Measurements from ENCODE around the gene EXOC2. TPM values are rescaled to one million over a fixed set of nuclear protein-coding genes. Genes with fewer than 3 reads are reported as not detected.

EXOC2 gene
- total RNA-seq, 2 experiments from 2014 or later: 22.5 to 24.8 TPM

DNA sequence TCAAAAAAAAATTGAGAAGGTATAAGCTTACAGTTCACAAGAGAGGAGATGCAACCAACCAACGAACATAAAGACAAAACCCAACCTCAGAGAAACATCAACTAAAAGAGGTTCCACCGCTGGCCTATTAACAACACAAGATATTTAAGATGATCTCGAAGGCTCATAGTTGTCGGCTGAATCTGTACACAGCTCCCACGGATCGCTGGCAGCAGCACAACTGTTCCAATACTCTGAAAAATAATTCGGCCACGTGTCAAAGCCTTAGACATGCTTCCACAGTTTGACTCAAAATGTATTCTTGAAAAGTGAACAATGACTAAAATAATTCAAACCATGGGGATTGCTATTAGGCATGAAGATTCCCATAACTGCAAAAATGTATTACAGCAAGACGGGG is 13.7 kb downstream of the EXOC2 start:
- H3K36me3 ChIP-seq (ENCODE audit: insufficient read depth, low read length): no peaks in the 10 kb centered on the region
- DNase-seq (ENCODE audit: low spot score): no peak
- BruUV-seq (replicated peaks): no TSS peak
- TF ChIP-seq, protein P1, sequence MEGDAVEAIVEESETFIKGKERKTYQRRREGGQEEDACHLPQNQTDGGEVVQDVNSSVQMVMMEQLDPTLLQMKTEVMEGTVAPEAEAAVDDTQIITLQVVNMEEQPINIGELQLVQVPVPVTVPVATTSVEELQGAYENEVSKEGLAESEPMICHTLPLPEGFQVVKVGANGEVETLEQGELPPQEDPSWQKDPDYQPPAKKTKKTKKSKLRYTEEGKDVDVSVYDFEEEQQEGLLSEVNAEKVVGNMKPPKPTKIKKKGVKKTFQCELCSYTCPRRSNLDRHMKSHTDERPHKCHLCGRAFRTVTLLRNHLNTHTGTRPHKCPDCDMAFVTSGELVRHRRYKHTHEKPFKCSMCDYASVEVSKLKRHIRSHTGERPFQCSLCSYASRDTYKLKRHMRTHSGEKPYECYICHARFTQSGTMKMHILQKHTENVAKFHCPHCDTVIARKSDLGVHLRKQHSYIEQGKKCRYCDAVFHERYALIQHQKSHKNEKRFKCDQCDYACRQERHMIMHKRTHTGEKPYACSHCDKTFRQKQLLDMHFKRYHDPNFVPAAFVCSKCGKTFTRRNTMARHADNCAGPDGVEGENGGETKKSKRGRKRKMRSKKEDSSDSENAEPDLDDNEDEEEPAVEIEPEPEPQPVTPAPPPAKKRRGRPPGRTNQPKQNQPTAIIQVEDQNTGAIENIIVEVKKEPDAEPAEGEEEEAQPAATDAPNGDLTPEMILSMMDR (conservative IDR thresholded peaks at IDR 0.05; ENCODE audit: low read length): no peak
- TF ChIP-seq EZH2phosphoT487 (IDR thresholded peaks at IDR 0.05; ENCODE audit: borderline replicate concordance, low read depth, low read length): no peak
- no peak overlapping the region for H3K4me2 ChIP-seq (ENCODE audit: low read length)
- CTCF ChIA-PET (ENCODE audit: unreplicated experiment): no interaction called here
- H3K4me3 ChIP-seq (ENCODE audit: low read depth, low read length, poor library complexity, severe bottlenecking): no peak overlapping the region
- H3K9me2 ChIP-seq (ENCODE audit: insufficient read depth, low read length): no peaks in the 10 kb centered on the region
- no peaks in the 10 kb centered on the region for H3K79me2 ChIP-seq (ENCODE audit: insufficient read depth, low read depth, low read length)
- intact Hi-C loops (cut with micrococcal nuclease; ENCODE audit: unreplicated experiment): no loop called here
- no peak overlapping the region for H3K27ac ChIP-seq (ENCODE audit: low read depth, low read length, poor library complexity, severe bottlenecking)
- H4K20me1 ChIP-seq (ENCODE audit: insufficient read depth, low read length): no peaks in the 10 kb centered on the region
- H3K4me1 ChIP-seq (ENCODE audit: insufficient read depth, low read length, poor library complexity, severe bottlenecking): no peaks in the 10 kb centered on the region
- POLR2A ChIA-PET: interaction anchor here (0.7 to 1.6 kb wide), 3 partner anchors 10 to 947 kb away, joined by 3 to 5 read pairs (median 5); no protein-coding TSS in a partner anchor
- H3K9me3 ChIP-seq (ENCODE audit: low read length): no peaks in the 10 kb centered on the region
- no peak overlapping the region for H2AFZ ChIP-seq (ENCODE audit: low read length)

DNA sequence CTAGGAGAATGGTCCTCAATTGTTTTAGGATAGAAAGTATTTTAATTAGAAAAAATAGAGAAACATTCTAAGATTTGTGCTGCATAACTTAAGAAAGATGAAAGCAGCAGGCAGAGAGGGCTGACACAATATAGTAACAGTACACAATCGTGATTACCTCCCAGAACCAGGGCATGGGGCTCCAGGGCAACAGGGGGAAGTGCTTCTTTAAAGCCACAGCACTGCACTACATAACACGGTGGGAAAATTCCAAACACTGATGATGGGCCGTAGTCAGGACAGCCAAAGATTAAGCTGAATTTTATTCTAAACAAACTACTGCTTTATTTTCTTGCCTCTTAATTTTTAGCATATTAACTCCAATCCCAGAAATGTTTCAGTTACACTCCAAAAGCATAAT is 14.4 kb downstream of the EXOC2 start:
- H3K27ac ChIP-seq (ENCODE audit: low read depth, low read length, poor library complexity, severe bottlenecking): no peak overlapping the region
- CTCF ChIA-PET (ENCODE audit: unreplicated experiment): no interaction called here
- H3K9me2 ChIP-seq (ENCODE audit: insufficient read depth, low read length): no peaks in the 10 kb centered on the region
- H3K79me2 ChIP-seq (ENCODE audit: insufficient read depth, low read depth, low read length): no peaks in the 10 kb centered on the region
- H3K9me3 ChIP-seq (ENCODE audit: low read length): no peaks in the 10 kb centered on the region
- no TSS peak for BruUV-seq (replicated peaks)
- no peak overlapping the region for H3K4me2 ChIP-seq (ENCODE audit: low read length)
- TF ChIP-seq, protein P1 (conservative IDR thresholded peaks at IDR 0.05; ENCODE audit: low read length): no peak
- TF ChIP-seq EZH2phosphoT487 (IDR thresholded peaks at IDR 0.05; ENCODE audit: borderline replicate concordance, low read depth, low read length): no peak
- no peak overlapping the region for H2AFZ ChIP-seq (ENCODE audit: low read length)
- H3K4me3 ChIP-seq (ENCODE audit: low read depth, low read length, poor library complexity, severe bottlenecking): no peak overlapping the region
- H4K20me1 ChIP-seq (ENCODE audit: insufficient read depth, low read length): no peaks in the 10 kb centered on the region
- no peaks in the 10 kb centered on the region for H3K36me3 ChIP-seq (ENCODE audit: insufficient read depth, low read length)
- POLR2A ChIA-PET: no interaction called here
- DNase-seq (ENCODE audit: low spot score): no peak
- no peaks in the 10 kb centered on the region for H3K4me1 ChIP-seq (ENCODE audit: insufficient read depth, low read length, poor library complexity, severe bottlenecking)
- intact Hi-C loops (cut with micrococcal nuclease; ENCODE audit: unreplicated experiment): no loop called here

DNA sequence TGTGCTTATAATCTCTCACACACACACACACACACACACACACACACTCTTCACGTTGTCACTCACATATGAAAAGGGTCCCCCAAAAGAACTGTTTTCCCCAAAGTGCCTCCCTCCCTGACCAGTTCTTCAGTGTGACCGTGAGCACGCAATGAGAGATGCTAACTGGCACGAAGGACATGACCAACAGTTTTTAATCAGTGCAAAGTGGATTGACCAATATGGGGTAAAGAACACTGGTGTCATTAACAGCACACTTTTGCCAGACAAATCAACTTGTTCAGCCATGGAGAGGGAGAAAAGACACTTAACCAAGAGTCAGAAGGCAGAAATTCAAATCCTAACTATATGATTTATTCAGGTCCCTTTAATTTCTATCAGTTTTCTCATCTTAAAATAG is 15.0 kb downstream of the EXOC2 start:
- H3K9me2 ChIP-seq (ENCODE audit: insufficient read depth, low read length): no peaks in the 10 kb centered on the region
- H4K20me1 ChIP-seq (ENCODE audit: insufficient read depth, low read length): no peaks in the 10 kb centered on the region
- no peak overlapping the region for H3K27ac ChIP-seq (ENCODE audit: low read depth, low read length, poor library complexity, severe bottlenecking)
- H2AFZ ChIP-seq (ENCODE audit: low read length): no peak overlapping the region
- ChIA-PET CTCF (ENCODE audit: unreplicated experiment) (no interaction called here), POLR2A (no interaction called here)
- H3K4me1 ChIP-seq (ENCODE audit: insufficient read depth, low read length, poor library complexity, severe bottlenecking): no peaks in the 10 kb centered on the region
- no TSS peak for BruUV-seq (replicated peaks)
- H3K79me2 ChIP-seq (ENCODE audit: insufficient read depth, low read depth, low read length): no peaks in the 10 kb centered on the region
- H3K4me3 ChIP-seq (ENCODE audit: low read depth, low read length, poor library complexity, severe bottlenecking): no peak overlapping the region
- DNase-seq (ENCODE audit: low spot score): no peak
- H3K9me3 ChIP-seq (ENCODE audit: low read length): no peaks in the 10 kb centered on the region
- no peaks in the 10 kb centered on the region for H3K36me3 ChIP-seq (ENCODE audit: insufficient read depth, low read length)
- no peak overlapping the region for H3K4me2 ChIP-seq (ENCODE audit: low read length)
- intact Hi-C loops (cut with micrococcal nuclease; ENCODE audit: unreplicated experiment): no loop called here
- TF ChIP-seq, protein P1 (conservative IDR thresholded peaks at IDR 0.05; ENCODE audit: low read length): no peak
- TF ChIP-seq EZH2phosphoT487 (IDR thresholded peaks at IDR 0.05; ENCODE audit: borderline replicate concordance, low read depth, low read length): no peak

All from OCI-LY7 (cell line).